GM18519 (cell line): ENCODE measurements around the gene KIF22.
A peak's percentile ranks its signal among the peaks of the same experiment; 100 is the strongest.
"Not testable (repeated sequence)": the region's sequence is repeated elsewhere in the genome, so short reads cannot be mapped to it uniquely, and the experiment has no call there.

Source experiments
- ATAC-seq: cut with Tn5 transposase; IDR thresholded peaks from one replicate; pipeline ENCODE4 v1.9.1; 2021; ENCODE audit warnings: mild to moderate bottlenecking, moderate library complexity; ENCODE audit not compliant: unreplicated experiment, low FRiP score

Gene KIF22

DNA sequence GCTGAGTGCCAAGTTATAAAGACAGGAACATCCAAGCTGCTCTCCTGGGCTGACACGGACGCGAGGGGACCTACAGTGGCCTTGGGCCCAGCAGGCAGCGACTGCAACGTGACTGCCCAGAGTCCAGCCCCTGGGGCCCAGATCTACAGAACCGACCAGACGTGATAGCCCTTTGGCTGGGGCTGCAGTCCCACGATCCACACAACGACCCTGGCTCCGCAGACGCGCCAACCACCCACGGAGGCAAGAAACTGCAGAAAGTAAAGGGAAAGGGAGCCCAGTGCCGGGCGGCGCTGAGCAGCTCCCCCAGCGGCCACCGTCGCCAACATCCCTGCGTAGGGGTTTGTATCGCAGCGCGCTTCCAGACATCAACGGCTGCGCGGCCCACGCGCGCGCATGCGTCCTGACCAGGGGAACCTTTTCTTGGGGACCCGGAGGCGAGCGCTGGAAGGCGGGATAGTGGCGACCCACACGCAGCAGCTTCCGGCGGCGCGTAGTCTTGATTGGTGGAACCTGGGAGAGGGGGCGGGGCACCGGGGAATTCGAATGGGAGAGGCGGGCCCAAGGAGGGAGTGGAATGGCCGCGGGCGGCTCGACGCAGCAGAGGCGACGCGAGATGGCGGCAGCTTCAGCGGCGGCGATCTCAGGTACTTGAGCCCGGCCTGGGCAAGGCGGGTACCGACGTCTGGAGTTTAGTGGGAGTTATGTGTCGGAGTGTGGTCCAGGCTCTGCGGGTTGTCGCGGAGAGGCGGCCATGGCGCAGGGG, at the start of gene KIF22:
KIF22 (plus strand) TSS at position 569 of the 766 bp plus-strand sequence; CDS start at position 578, 9 bp downstream.
- peak; percentile 70 for ATAC-seq

GRCh38 chr16:29742683-29743275, 47.8 kb upstream of the KIF22 start:
- no peak for ATAC-seq

DNA sequence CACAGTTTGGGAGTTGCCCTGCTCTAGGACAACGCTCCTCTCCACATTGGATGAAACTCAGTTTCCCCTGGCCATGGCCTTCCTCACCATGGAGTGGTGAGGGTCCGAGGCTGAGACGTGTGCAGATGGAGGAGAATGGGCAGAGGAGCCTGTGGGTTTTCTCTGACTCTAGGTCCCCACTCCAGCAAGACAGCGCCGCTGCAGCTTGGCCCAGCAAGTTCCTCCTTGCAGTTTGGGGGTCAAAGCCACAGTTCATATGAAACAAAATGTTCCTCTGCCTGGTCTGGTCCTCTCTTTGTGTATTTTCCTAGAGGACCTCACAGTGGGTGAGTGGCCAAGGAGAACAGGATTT, 47.1 kb upstream of the KIF22 start:
- ATAC-seq: no peak

- ATAC-seq: no peak
Observed at GRCh38 chr16:29743827-29744531, 46.6 kb upstream of the KIF22 start.

DNA sequence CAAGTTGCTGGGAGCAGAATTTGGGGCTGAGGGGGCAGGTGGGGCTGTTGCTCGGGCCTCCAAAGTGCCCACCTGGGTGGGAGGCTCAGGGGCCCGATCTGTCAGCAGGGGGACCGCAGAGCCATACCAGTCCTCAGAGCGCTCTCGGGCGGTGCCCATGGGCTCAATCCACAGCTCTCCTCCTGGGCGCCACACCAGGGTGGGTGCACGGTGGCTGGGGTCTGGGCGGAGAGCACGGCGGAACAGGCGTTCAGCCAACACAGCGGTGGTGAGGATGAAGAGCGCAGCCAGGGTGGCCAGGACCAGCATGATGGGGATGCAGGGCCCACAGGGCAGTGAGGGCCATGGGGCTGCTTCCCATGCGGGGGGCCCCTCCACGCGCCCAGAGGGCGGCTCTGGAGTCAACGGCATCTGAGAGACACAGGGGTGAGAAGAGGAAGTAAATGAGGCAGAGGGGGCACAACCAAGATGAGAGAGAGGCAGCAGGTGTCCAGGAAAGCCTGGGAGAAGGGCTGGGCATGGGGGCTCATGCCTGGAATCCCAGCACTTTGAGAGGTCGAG, 45.9 kb upstream of the KIF22 start:
- ATAC-seq: no peak

GRCh38 chr16:29745121-29745852, 45.3 kb upstream of the KIF22 start:
- ATAC-seq: no peak

DNA sequence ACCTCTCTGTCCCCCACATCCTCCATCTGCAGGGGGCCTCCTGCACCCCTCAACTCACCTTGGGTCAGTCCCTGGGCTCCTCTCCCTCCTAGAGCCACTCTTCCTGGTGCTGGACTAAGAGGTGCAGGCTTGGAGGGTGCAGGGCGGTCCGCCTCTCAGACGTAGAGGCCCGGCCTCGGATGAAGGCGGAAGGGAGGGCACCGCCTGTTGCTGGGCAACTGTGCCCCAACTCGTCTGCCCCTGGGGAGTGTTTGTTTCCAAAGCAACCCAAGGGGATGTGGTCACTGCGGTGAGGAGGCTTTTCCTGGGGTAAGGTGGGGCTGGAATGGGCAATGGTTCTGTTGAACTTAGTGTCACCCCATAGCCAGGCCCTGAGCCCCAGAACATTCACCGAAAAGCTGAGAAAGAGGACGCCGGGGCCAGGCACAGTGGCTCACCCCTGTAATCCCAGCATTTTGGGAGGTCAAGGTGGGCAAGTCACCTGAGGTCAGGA, 44.7 kb upstream of the KIF22 start, which contains the start of gene C16orf54:
C16orf54 (minus strand) TSS at position 138 of the 493 bp plus-strand sequence. CDS start 1,039 bp downstream, outside the sequence.
- peak; percentile 48 for ATAC-seq

GRCh38 chr16:29746518-29746917, 44.0 kb upstream of the KIF22 start:
- not testable (repeated sequence) for ATAC-seq

- no peak for ATAC-seq
Observed at GRCh38 chr16:29747947-29748759, 42.4 kb upstream of the KIF22 start.

GRCh38 chr16:29748760-29749149, 41.8 kb upstream of the KIF22 start:
- not testable (repeated sequence) for ATAC-seq

DNA sequence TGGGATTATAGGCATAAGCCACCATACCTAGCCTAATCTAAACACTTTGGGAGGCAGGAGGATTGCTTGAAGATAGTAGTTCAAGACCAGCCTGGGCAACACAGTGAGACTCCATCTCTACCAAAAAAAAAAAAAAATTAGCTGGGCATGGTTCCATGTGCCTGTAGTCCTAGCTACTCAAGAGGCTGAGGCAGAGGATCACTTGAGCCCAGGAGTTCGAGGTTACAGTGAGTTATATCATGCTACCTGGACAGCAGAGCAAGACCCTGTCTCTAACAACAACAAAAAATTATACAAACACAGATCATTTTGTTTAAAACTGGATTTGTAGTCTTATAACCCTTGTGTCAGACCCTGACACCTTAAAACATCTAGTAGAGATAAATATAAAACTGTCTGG, 37.0 kb upstream of the KIF22 start:
- no peak for ATAC-seq

- no peak for ATAC-seq
Observed at GRCh38 chr16:29756654-29757053, 33.9 kb upstream of the KIF22 start.

DNA sequence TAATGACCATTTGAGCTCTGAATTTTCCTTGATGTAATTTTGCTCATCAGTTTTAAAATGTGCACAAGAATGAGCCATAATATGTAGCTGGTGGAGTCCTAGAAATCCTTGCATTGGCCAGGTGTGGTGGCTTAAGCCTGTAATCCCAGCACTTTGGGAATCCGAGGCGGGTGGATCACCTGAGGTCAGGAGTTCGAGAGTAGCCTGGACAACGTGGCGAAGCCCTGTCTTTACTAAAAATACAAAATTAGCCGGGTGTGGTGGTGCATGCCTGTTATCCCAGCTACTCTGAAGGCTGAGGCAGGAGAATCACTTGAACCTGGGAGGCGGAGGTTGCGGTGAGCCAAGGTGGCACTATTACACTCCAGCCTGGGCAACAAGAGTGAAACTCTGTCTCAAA, 33.5 kb upstream of the KIF22 start:
- ATAC-seq: not testable (repeated sequence)

DNA sequence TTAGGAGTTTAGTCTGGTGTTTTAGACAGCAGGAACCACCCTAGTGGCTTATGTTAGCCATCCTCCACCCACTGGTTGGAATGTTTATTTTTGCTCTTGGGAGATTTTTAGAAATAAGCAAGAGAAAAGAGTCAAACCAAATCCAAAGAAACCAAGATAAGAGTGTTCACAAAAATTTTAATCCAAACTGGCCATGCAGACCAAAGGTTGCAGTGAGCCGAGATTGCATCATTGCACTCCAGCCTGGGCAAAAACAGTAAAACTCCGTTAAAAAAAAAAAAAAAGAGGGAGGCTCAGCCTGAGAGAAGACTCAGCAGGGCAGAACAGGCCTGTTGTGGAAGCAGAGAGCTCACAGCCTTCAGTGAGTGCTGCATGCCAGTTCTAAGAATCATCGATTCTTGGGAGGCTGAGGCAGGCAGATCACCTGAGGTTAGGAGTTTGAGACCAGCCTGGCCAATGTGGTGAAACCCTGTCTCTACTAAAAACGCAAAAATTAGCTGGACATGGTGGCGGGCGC, 32.5 kb upstream of the KIF22 start:
- no peak for ATAC-seq

DNA sequence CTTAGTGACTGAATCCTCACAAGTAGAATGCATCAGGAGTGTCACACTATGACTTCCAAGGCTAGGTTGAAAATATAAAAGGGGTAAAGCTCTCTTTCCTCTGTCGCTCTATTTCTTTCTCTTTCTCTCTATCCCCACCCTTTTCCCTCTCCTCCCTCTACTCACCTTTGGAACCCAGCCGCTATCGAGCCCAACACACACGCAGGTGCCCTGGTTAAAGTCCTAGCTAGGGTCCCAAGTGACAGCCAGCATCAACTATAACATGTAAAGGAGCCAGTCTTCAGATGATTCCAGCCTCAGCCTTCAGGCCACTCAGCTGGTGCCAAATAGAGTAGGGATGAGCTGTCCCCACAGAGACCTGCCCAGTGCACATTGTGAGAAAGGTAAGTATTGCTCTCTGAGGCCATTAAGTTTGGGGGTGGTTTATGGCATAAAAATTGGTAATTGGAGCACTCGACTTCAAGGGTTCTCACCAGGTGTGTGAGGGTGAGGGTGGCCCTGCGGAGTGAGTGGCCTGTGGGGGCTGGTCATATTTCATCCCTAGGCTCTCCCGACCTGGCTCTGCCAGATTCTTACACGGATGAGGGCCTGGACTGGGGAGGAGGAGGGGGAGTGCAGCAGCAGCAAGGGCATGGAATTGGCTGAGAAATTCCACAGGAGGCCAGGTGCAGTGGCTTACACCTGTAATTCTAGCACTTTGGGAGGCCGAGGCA, 29.8 kb upstream of the KIF22 start:
- ATAC-seq: no peak

DNA sequence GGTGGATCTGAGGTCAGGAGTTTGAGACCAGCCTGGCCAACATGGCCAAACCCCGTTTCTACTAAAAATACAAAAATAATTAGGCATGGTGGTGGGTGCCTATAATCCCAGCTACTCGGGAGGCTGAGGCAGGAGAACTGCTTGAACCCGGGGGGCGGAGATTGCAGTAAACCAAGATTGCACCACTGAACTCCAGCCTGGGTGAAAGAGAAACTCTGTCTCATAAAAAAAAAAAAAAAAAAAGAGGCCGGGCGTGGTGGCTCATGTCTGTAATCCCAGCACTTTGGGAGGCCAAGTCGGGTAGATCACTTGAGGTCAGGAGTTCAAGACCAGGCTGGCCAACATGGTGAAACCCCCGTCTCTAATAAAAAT, 29.3 kb upstream of the KIF22 start:
- not testable (repeated sequence) for ATAC-seq

- no peak for ATAC-seq
Observed at GRCh38 chr16:29761882-29762281, 28.7 kb upstream of the KIF22 start.

GRCh38 chr16:29763326-29763725, 27.2 kb upstream of the KIF22 start:
- ATAC-seq: no peak
